HAP-1 (cell line): ENCODE measurements around the gene NT5C1A.

Experiments used
- DNase-seq, 2 experiments: peaks; one replicate each; pipeline ENCODE4 v3.0.0-alpha.2; 2016 to 2020; ENCODE audit warnings: low spot score in 2 of 2
- H3K27me3 ChIP-seq: fragments of 250-450 bp; sonication (Bioruptor Pico); 2 replicates; pipeline ENCODE4 v1.5.1; 2020; ENCODE audit warnings: low read depth, mild to moderate bottlenecking, moderate library complexity
- H3K36me3 ChIP-seq: fragments of 250-450 bp; sonication (Bioruptor Pico); replicated peaks from 2 replicates; pipeline ENCODE4 v1.5.1; 2020; ENCODE audit warnings: mild to moderate bottlenecking
- H3K4me1 ChIP-seq: fragments of 250-450 bp; sonication (Bioruptor Pico); 2 replicates; pipeline ENCODE4 v1.5.1; 2020; ENCODE audit warnings: mild to moderate bottlenecking
- H3K4me3 ChIP-seq: fragments of 250-450 bp; sonication (Bioruptor Pico); 2 replicates; pipeline ENCODE4 v1.5.1; 2020; ENCODE audit warnings: mild to moderate bottlenecking, moderate library complexity
- H3K9me3 ChIP-seq: fragments of 250-450 bp; sonication (Bioruptor Pico); 2 replicates; pipeline ENCODE4 v1.5.1; 2020; ENCODE audit warnings: mild to moderate bottlenecking, moderate library complexity
- in situ Hi-C: fragments of 300-500 bp; cut with MboI; formaldehyde crosslinking; loops from 3 replicates; pipeline ENCODE4 v1.14.3; 2020; ENCODE audit warnings: low sequenced_read_pairs, inconsistent platforms, mixed read lengths

The NT5C1A gene

GRCh38 chr1:39696448-39696847 is 24.5 kb upstream of the NT5C1A start:
- H3K36me3 ChIP-seq = no peaks in the 10 kb centered on the region
- H3K4me3 ChIP-seq = no peak overlapping the region
- no peaks in the 10 kb centered on the region for H3K9me3 ChIP-seq
- H3K27me3 ChIP-seq = peaks cover 10% of the 10 kb centered on the region
- in situ Hi-C loops = no loop called here
- peaks cover 6% of the 10 kb centered on the region for H3K4me1 ChIP-seq
- DNase-seq = no peak

DNA sequence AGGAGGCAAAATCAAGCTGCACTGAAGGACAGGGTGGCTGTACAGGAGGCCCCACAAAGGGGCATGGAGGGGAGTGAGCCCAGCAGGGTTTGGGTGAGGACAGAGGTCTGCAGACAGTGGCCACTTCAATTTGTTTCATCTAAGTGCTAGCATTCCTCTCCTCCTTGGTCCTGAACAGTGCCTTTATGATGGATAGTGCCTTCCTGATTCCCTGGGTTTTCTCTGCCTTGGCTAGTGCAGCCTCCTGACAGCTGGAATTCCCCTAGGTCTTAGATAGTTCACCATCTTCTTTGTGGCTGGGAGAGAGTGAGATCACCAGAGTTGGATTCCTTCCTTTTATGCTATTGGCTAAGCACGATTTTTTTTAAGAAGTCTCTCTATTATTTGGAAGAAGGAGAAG is 23.1 kb upstream of the NT5C1A start:
- DNase-seq = no peak
- in situ Hi-C loops = no loop called here
- Histone ChIP-seq H3K36me3 (no peaks in the 10 kb centered on the region), H3K9me3 (no peaks in the 10 kb centered on the region), H3K4me3 (no peak overlapping the region), H3K27me3 (peaks cover 10% of the 10 kb centered on the region), H3K4me1 (peaks cover 6% of the 10 kb centered on the region)

DNA sequence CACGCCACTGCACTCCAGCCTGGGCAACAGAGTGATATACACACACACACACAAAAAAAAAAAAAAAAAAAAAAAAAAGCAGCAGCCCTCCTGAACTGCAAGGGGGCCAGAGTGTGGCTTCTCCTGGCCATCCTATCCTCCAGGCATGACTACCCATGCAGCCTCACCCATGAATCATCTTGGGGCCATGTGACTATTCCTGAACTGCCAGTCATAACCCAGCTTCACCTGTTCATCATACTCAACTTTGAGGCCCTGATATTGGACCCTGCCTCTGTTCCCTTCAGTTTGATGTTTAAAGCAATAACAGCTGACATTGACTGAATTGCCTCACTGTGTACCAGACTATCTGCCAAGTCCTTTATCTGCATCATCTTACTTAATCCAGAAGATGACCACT is 22.1 kb upstream of the NT5C1A start:
- in situ Hi-C loops = no loop called here

GRCh38 chr1:39692152-39693074 is 20.5 kb upstream of the NT5C1A start:
- peaks cover 6% of the 10 kb centered on the region for H3K4me1 ChIP-seq
- no peaks in the 10 kb centered on the region for H3K9me3 ChIP-seq
- no peaks in the 10 kb centered on the region for H3K36me3 ChIP-seq
- H3K4me3 ChIP-seq = no peak overlapping the region
- in situ Hi-C loops = no loop called here
- H3K27me3 ChIP-seq = peaks cover 15% of the 10 kb centered on the region; the same call in 1 of the 2 replicates
- DNase-seq = no peak

More for the DNA sequence above, 22.1 kb upstream of the NT5C1A start:
- Histone ChIP-seq H3K36me3 (no peaks in the 10 kb centered on the region), H3K4me1 (peaks cover 6% of the 10 kb centered on the region), H3K27me3 (peaks cover 10% of the 10 kb centered on the region), H3K4me3 (no peak overlapping the region), H3K9me3 (no peaks in the 10 kb centered on the region)
- DNase-seq = no peak

DNA sequence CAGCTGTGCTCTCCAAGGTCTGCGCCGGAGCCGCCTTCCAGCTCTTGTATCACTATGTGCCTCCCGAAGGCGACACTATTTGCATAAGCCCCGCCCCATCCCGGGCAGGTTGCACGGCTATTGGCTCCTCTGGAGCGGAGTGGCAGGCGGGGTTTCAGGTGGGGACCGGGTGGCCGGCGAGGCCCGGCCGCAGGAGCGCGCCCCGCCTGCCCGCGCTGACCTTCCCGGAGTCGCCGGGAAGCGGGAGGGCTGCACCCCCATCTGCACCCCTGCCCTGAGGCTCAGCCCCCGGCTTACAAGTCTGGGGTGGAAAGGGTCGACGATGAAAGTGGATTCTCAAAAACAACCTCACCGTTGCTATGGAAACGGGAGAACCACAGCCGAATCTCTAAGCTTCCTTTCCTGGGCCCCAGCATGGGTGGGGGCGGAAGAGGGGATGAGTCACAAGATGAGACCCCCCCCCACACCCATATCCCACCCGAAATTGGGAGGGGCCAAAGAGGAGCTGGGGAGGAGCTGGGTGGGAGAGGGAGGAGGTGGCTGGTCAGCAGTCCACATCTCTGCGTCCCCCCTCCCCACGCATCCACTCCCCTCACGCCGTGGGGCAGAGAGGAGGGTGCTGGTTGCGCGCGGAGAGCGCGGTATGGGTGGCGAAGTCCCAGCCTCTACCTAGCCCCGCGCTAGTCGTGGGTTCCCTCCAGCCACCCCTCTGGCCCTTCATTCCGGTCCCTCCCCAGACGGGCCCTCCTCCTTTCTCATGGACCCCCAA is 19.7 kb upstream of the NT5C1A start, which contains the start of gene HPCAL4:
Gene HPCAL4 (minus strand): TSS at position 51 of the 769 bp plus-strand sequence. CDS start 6,830 bp downstream, outside the sequence.
- no peaks in the 10 kb centered on the region for H3K36me3 ChIP-seq
- H3K4me1 ChIP-seq = peaks cover 6% of the 10 kb centered on the region
- peak; percentile 85 to 98 for DNase-seq
- peaks cover 12% of the 10 kb centered on the region; the same call in 1 of the 2 replicates for H3K27me3 ChIP-seq
- in situ Hi-C loops = no loop called here
- no peaks in the 10 kb centered on the region for H3K9me3 ChIP-seq
- H3K4me3 ChIP-seq = peak within 1 kb of the TSS; percentile 28

DNA sequence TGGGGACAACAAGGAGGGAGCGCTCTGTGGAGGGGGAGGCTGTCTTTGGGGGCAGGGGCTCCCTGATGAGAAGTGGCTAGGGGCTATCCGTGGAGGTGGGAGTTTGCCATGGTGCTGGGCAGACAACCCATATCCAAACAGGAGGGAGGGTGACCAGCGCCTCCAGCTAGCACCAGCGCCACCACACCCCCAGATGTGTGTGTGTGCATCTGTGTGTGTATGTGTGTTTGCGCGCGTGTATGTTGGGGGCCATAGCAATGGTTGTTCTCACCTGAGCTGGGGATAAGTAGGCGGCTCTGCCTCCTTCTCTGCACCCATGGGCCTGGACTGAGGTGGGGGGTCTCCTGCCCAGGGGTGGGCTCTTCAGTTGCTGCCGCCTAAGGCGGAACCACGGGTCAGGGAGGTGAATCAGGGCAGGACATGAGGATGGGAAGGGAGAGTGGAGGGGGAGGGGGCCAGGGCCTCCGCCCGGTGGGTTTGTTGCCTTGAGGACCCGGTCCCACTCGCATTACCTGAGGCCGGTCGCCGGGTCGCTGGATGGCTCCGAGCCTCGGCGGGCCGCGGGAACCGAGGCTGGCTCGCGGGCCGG is 19.0 kb upstream of the NT5C1A start:
- in situ Hi-C loops = no loop called here
- Histone ChIP-seq H3K36me3 (no peaks in the 10 kb centered on the region), H3K4me1 (peaks cover 6% of the 10 kb centered on the region), H3K4me3 (peak overlapping the region; percentile 28), H3K9me3 (no peaks in the 10 kb centered on the region), H3K27me3 (peaks cover 9% of the 10 kb centered on the region; the same call in 1 of the 2 replicates)
- no peak for DNase-seq

GRCh38 chr1:39690225-39690624 is 18.3 kb upstream of the NT5C1A start:
- Histone ChIP-seq H3K27me3 (peaks cover 9% of the 10 kb centered on the region; the same call in 1 of the 2 replicates), H3K36me3 (no peaks in the 10 kb centered on the region), H3K4me3 (no peak overlapping the region), H3K9me3 (no peaks in the 10 kb centered on the region), H3K4me1 (peaks cover 6% of the 10 kb centered on the region)
- no peak for DNase-seq
- in situ Hi-C loops = no loop called here

DNA sequence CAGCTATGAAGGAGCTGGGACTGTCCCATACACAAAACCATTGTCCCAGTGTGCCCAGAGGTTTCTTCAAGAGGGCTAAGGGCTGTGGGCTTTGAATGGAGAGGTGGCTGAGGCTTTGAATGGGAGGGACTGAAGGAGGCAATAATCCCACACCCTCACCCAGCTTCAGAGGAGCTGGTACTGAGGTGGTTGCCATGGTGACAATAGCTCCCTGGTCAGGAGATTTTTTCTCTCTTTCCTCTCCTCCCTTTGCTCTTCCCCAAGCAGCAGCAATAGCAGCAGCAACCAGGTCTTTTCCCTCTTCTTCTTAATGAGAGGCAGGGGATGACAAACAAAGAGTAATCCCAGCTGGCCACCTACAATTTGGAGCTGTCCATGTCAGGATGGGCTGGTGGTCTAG is 17.7 kb upstream of the NT5C1A start:
- in situ Hi-C loops = no loop called here
- DNase-seq = no peak
- Histone ChIP-seq H3K9me3 (no peaks in the 10 kb centered on the region), H3K4me1 (peaks cover 6% of the 10 kb centered on the region), H3K36me3 (no peaks in the 10 kb centered on the region), H3K27me3 (peaks cover 9% of the 10 kb centered on the region; the same call in 1 of the 2 replicates), H3K4me3 (no peak overlapping the region)

DNA sequence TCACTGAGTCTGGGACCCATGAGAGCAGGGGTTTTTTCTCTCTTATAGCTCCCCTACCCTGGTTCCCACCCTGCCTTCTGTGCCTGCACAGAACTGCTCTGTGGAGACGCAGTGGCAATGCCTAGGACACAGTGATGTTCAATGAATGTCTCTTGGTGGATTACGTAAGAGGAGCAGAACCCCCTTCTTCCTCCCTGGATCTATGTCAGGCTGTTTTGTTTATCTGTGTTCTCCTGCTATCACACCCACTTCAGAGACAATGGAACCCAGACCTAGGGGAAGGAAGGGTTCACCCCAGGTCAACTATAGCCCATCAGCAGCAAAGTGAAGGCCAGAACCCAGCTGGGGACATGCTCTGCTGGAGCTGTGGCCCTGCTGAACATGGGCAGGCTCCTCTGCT is 17.3 kb upstream of the NT5C1A start:
- no peak overlapping the region for H3K4me3 ChIP-seq

DNA sequence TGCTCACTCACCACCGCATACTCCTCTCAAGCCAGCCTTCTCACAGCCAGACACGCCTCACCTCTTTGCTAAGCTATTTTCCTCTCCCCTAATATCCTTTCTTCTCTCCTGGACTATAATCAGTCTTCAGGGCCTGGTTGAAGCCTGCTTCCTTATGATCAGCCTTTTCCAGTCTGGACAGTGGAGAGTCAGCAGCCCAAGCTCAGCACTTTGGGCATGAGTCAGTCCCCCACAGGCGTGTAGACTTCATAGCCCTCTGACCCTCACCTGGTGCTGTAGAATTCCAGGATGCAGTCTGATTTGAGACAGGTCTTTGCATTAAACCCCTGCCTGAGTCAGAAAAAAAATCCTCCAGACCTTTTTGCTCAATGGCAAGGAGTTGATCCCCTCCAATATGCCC is 16.8 kb upstream of the NT5C1A start:
- Histone ChIP-seq H3K27me3 (peaks cover 9% of the 10 kb centered on the region; the same call in 1 of the 2 replicates), H3K4me1 (peaks cover 6% of the 10 kb centered on the region)
- DNase-seq = no peak

More for the DNA sequence above, 17.3 kb upstream of the NT5C1A start:
- H3K36me3 ChIP-seq = no peaks in the 10 kb centered on the region
- no peak for DNase-seq
- in situ Hi-C loops = no loop called here
- peaks cover 9% of the 10 kb centered on the region; the same call in 1 of the 2 replicates for H3K27me3 ChIP-seq
- peaks cover 6% of the 10 kb centered on the region for H3K4me1 ChIP-seq
- no peaks in the 10 kb centered on the region for H3K9me3 ChIP-seq

GRCh38 chr1:39687243-39687642 is 15.3 kb upstream of the NT5C1A start:
- H3K4me3 ChIP-seq = no peak overlapping the region
- peaks cover 9% of the 10 kb centered on the region; the same call in 1 of the 2 replicates for H3K27me3 ChIP-seq
- no peaks in the 10 kb centered on the region for H3K36me3 ChIP-seq
- DNase-seq = no peak
- in situ Hi-C loops = no loop called here
- peaks cover 6% of the 10 kb centered on the region for H3K4me1 ChIP-seq
- no peaks in the 10 kb centered on the region for H3K9me3 ChIP-seq

More for the DNA sequence above, 16.8 kb upstream of the NT5C1A start:
- H3K4me3 ChIP-seq = no peak overlapping the region
- in situ Hi-C loops = no loop called here
- H3K36me3 ChIP-seq = no peaks in the 10 kb centered on the region
- H3K9me3 ChIP-seq = no peaks in the 10 kb centered on the region

DNA sequence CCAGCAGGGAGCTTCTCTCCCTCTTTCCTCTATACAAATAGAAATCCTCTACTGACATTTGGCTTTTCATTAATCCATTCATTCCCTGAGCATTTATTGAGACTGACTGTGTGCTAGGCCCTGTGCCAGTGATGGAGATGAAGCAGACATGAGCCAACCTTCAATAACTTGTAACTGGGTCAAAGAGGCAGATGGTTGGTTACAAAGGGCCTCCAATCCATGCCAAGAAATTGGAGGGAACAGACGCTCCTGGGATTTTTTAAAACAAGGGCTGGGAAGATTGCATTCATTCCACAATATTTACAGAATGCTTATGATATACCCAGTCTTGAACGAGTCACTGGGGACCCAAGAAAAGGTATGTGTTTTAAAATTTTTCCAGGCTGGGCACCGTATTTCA is 13.2 kb upstream of the NT5C1A start:
- DNase-seq = no peak
- in situ Hi-C loops = no loop called here
- Histone ChIP-seq H3K4me1 (no peaks in the 10 kb centered on the region), H3K27me3 (peaks cover 13% of the 10 kb centered on the region; the same call in 1 of the 2 replicates), H3K4me3 (no peak overlapping the region), H3K36me3 (no peaks in the 10 kb centered on the region), H3K9me3 (no peaks in the 10 kb centered on the region)

- in situ Hi-C loops = no loop called here
- H3K4me1 ChIP-seq = no peaks in the 10 kb centered on the region
- H3K27me3 ChIP-seq = peaks cover 13% of the 10 kb centered on the region; the same call in 1 of the 2 replicates
- no peaks in the 10 kb centered on the region for H3K36me3 ChIP-seq
- no peaks in the 10 kb centered on the region for H3K9me3 ChIP-seq
- no peak overlapping the region for H3K4me3 ChIP-seq
- DNase-seq = no peak
These were observed 12.4 kb upstream of the NT5C1A start for GRCh38 chr1:39684313-39684664.
